ENCODE results near the gene REELD1.

DNA sequence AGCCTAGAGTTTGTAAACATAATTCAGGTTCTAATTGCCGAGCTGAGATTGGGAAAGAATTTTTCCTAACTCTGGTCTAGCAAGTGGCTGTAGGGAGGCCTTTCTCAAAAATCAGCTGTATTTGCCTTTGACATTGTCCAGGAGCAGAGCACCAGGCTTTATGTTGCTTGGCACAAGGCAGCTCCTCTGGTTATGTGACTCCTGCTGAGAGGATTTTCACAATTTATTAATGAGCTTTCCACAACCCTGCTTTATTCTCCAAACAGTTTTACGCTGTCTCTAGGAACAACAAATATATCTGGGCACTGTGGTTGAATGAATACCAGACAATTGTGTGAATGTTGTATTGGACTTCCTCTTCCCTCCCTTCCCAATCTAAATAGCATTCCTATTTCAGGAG is 23.9 kb upstream of the REELD1 start:
- TF ChIP-seq EZH2 (IDR thresholded peaks at IDR 0.05; ENCODE audit: insufficient read depth, poor library complexity, severe bottlenecking) (no peak), EZH2phosphoT487 (IDR thresholded peaks at IDR 0.05; ENCODE audit: insufficient read depth, low read depth) (no peak)

Data from GM23248 (cell line).